Fibroblast of mammary gland (primary cell): ENCODE data around the gene COCH.
"Not testable (repeated sequence)": the region's sequence is repeated elsewhere in the genome, so short reads cannot be mapped to it uniquely, and the experiment has no call there.

Source experiments
- DNase-seq: peaks from one replicate; pipeline ENCODE4 v3.0.0-alpha.2; 2010; ENCODE audit warnings: low read depth
- H3K4me3 ChIP-seq: 2 replicates; pipeline ENCODE4 v1.5.1; 2011; ENCODE audit warnings: low read depth, mild to moderate bottlenecking, low read length, moderate library complexity; ENCODE audit not compliant: control insufficient read depth
- TF ChIP-seq, protein P1 (sequence below): conservative IDR thresholded peaks from 2 replicates; pipeline ENCODE4 v1.5.1; 2011; ENCODE audit warnings: low read depth, low read length, inconsistent platforms; ENCODE audit not compliant: control insufficient read depth, insufficient read depth

COCH gene

DNA sequence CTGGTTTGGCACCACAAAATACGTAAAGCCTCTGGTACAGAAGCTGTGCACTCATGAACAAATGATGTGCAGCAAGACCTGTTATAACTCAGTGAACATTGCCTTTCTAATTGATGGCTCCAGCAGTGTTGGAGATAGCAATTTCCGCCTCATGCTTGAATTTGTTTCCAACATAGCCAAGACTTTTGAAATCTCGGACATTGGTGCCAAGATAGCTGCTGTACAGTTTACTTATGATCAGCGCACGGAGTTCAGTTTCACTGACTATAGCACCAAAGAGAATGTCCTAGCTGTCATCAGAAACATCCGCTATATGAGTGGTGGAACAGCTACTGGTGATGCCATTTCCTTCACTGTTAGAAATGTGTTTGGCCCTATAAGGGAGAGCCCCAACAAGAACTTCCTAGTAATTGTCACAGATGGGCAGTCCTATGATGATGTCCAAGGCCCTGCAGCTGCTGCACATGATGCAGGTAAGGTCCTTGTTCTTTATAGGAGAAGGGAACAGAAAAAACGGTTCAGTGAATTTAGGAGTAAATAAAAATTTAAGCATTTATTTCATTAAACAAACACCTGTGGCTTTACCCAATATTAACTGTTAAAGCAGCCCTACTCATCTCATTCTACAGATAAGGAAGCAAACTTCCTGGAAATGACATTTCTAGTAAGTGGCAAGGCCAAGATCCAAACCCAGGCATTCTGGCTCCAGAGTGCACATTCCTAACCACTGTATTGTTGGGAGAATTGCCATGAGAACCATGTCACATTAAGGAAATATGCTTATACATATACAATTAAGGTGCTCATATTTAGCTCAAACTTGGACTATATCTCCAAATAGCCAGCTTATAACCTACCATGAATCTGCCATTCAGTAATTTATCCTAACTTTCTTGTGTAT lies 11.7 kb downstream of the COCH start:
- DNase-seq: no peak
- TF ChIP-seq, protein P1, sequence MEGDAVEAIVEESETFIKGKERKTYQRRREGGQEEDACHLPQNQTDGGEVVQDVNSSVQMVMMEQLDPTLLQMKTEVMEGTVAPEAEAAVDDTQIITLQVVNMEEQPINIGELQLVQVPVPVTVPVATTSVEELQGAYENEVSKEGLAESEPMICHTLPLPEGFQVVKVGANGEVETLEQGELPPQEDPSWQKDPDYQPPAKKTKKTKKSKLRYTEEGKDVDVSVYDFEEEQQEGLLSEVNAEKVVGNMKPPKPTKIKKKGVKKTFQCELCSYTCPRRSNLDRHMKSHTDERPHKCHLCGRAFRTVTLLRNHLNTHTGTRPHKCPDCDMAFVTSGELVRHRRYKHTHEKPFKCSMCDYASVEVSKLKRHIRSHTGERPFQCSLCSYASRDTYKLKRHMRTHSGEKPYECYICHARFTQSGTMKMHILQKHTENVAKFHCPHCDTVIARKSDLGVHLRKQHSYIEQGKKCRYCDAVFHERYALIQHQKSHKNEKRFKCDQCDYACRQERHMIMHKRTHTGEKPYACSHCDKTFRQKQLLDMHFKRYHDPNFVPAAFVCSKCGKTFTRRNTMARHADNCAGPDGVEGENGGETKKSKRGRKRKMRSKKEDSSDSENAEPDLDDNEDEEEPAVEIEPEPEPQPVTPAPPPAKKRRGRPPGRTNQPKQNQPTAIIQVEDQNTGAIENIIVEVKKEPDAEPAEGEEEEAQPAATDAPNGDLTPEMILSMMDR: no peak
- no peak overlapping the region for H3K4me3 ChIP-seq

DNA sequence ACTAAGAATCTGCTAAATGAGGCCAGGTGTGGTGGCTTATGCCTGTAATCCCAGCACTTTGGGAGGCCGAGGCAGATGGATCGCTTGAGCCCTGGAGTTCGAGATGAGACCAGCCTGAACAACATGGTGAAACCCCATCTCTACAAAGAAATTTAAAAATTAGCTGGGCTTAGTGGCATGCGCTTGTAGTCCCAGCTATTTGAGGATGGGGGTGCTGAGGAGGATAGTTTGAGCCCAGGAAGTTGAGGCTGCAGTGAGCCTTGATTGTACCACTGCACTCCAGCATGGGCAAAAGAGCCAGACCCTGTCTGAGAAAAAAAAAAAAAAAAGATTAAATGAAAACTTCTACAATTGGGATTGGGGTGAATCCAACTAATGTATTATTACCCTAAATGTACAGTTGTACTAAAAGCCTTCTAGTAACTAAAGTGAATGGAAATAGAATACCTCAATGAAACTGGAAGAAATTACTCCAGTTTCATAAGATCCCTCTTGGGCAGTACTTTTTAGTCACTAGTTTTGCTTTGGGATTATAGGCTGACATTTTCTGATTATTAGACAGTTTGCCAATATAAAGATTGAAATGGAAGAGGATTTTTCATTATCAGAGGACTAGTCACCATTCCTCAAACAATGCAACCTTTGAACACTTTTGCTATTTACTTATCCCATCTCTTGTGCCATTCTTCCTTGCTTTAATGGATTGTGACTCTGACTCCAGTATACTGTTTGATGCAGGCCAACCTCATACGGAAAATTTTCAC lies 14.3 kb downstream of the COCH start:
- H3K4me3 ChIP-seq: no peak overlapping the region
- TF ChIP-seq, protein P1: no peak
- DNase-seq: no peak

DNA sequence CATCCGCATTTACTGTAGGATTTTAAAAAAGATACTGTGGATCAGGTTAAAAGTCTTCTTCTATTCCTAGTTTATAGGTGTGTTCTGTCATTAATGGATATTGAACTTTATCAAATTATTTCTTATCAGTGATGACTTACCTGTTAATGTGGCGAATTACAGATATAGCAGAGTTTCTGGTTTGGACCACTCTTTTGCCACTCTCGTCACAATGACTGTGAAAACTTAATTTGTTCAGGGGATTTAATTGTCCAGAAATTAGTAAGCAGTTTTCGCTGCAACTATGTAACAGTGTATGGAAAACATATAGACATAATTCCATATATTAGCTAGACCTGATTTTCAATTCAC lies 14.9 kb downstream of the COCH start:
- no peak for DNase-seq
- no peak overlapping the region for H3K4me3 ChIP-seq
- TF ChIP-seq, protein P1: no peak

DNA sequence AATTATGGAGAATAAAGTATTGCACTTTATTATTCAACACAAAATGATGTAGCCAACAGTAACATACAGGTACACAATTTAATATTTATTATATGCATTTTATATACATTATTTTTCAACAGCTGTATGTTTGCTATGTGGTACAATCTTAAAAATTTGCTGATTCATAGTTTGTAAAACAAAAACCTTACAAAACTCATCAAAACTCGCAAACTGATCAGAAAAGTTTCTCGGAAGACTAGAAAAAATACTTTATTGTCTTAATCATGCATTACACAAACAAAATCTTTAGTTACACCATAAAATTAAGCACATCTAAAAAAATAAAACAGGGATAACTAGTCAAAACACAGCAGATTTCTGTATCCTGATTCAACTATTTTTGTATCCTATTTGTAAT lies 19.5 kb downstream of the COCH start:
- no peak overlapping the region for H3K4me3 ChIP-seq
- TF ChIP-seq, protein P1: no peak
- DNase-seq: no peak

DNA sequence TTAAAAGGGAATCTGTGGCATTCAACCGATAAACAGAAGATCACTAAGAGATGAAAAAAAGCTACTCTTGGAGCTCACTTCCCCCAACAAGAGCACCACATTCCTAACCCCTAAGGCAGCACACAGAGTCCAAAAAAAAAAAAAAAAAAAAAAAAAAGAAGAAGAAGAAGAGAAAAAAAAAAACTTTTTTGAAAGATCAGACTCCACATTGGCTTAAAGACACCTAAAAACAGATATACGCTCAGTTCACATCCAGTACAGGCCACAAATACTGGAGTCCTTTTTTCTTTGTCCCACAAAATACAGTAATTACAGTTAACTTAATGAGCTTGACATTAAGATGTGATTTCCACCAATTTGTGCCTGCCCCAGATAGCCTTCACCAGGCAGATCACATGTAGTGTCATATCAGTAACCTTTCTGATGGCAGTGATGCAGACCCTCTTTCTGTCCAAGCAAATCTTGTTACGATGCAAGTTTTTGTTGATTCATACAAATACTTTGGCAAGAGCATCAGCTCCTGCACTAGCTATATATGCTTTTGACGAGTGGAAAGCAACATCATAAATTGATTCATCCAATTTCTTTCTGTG lies 20.7 kb downstream of the COCH start:
- no peak overlapping the region for H3K4me3 ChIP-seq

DNA sequence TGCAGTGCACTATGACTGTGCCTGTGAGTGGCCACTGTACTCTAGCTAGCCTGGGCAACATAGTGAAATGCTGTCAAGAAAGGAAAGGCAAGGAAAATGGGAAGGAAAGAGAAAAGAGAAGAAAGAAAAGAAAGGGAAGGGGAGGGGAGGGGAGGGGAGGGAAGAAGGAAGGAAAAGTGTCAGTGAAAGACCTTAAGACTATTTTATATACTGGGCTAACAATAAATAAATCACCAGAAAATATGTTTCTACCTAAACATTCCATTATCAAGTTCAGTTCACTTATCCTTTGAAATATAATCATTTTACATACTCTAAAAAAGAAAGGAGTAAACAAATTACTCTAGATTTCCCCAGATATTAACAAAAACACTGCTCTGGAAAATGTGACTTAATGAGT lies 22.1 kb downstream of the COCH start:
- TF ChIP-seq, protein P1: no peak
- H3K4me3 ChIP-seq: no peak overlapping the region
- no peak for DNase-seq

More for the DNA sequence above, 20.7 kb downstream of the COCH start:
- TF ChIP-seq, protein P1: no peak
- no peak for DNase-seq

DNA sequence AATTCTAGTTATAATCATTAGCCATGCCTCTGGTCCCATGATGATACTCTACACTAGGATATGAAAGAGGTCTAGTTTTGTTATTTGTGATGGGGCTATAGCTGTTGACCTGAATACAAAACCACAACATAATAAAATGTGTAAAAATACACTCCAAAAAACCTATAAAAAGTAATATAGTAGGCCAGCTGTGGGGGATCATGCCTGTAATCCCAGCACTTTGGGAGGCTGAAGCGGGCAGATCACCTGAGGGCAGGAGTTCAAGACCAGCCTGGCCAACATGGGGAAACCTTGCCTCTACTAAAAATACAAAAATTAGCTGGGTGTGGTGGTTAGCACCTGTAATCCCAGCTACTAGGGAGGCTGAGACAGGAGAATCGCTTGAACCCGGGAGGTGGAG lies 22.8 kb downstream of the COCH start:
- DNase-seq, H3K4me3 ChIP-seq: not testable (repeated sequence)
